GM19324 (cell line): ENCODE results near the gene EDN2.

Source experiments
- ATAC-seq: cut with Tn5 transposase; IDR thresholded peaks from one replicate; pipeline ENCODE4 v1.9.1; 2021; ENCODE audit warnings: mild to moderate bottlenecking, moderate library complexity; ENCODE audit not compliant: unreplicated experiment, low FRiP score

EDN2 gene

DNA sequence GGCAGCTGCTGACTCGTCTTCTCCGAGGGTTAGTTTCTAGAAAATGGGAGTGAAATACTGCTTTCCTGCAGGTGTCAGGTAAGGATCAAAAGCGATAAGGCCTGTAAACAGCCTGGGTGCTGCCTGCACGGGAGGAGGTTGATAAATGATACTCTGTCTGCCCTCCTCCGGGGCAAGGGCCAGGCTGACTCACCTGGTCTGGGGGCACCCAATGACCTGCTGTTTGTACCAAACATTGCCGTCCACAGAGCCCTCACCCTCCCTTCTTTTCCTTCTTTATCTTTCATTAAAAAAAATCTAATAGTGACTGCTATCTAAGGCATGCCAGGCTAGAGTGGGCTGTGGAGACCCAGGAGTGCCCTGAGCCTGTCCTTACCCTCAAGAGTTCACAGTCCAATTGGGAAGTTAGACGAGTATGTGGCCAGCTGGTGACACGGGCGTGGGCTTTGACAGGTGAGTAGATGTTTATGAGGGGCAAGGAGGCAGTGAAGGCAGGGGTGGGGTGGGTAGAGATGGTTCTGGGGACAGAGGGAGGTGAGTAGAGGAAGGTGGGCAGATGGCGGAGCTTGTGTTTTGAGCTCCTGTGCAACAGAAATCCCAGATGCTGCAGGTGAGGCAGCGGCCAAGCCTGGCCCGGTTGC, 16.2 kb downstream of the EDN2 start:
- no peak for ATAC-seq

DNA sequence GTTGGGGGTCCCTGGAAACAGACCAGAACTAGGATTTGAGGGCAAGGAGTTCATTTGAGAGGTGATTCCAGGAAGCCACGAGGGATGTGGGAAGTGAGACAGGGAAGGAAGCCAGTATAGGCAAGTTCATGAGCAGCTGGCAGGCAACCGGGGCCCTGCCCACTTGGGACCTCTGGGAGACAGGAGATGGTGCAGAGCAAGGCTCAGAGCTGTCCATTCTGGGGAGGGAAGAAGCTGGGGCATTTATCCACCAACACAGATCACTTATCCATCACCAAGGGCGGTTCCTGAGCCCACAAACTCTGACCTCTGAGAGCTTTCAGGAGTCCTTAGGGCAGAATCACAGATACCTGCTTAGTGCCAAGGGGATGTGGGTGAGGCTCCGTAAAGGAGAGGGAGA, 16.8 kb downstream of the EDN2 start:
- no peak for ATAC-seq

DNA sequence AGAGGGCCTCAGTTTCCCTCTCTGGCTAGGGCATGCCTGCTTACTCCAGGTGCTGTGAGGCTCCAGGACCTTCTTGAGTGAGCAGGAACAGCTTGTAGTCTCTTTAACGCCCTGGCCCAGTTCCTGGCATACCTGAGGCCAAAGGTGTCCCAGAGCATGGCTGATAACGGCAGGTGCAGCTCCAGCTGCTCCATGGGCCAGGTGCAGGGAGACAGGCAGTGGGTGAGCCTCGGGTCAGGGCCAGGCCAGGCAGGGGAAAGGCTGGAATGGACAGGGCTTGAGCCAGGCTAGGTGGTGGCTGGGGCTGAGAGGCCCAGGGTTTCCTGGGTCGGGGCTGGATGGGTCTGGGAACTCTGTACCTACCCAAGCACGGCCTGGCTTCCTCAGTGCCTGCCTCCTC, 18.3 kb downstream of the EDN2 start:
- ATAC-seq = no peak

GRCh38 chr1:41465741-41466140, 18.7 kb downstream of the EDN2 start:
- ATAC-seq = no peak

DNA sequence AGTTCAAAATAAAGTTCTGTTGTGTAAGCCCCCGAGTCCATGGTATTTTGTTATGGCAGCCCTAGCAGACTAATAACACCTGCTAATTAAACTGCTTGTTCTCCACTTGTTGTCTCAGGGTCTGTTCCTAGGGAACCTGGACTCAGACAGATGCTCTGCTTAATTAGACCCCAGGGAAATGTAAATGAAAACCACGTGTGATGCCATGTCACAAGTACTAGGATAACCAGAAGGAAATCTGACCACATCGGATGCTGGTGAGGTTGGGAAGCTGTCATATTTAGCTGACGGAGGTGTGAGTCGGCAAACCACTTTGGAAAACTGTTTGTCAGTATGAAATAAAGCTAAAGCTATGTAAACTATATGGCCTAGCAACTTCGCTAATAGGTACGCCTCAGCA, 19.6 kb downstream of the EDN2 start:
- ATAC-seq = no peak

DNA sequence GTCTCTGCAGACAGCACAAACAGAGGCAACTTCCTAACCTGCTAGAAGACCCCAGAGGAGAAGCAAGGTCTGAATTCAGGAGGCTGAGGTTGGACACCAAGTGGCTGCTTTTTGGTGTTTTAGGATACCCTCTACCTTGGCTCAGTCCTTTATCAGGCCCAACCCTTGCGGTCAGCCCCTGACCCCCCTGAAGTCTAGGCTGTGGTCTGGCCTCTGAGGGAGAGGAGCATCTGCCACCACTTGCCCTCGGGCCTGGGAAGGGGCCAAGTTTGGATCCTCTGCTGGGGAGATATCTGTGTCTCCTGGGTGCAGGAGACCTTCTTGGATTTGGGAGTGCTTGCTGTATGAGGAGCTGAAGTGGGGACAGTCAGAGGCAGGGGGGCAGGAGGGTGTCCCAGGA, 21.0 kb downstream of the EDN2 start:
- no peak for ATAC-seq

DNA sequence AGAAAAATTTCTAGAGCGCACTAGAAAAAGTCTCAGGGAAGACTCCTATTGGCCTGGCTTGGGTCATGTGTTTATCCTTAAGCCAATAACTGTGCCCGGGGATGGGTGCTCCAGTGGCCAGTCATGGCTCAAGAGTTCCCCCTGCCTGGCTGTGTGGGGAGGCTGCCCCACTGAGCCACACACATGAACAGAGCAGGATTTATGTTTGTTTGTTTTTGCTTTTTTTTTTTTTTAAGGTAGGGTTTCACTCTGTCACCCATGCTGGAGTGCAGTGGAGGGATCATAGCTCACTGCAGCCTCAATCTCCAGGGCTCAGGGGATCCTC, 21.8 kb downstream of the EDN2 start:
- ATAC-seq = no peak

GRCh38 chr1:41461790-41462679, 22.4 kb downstream of the EDN2 start:
- ATAC-seq = no peak

GRCh38 chr1:41456847-41457540, 27.5 kb downstream of the EDN2 start:
- ATAC-seq = no peak

DNA sequence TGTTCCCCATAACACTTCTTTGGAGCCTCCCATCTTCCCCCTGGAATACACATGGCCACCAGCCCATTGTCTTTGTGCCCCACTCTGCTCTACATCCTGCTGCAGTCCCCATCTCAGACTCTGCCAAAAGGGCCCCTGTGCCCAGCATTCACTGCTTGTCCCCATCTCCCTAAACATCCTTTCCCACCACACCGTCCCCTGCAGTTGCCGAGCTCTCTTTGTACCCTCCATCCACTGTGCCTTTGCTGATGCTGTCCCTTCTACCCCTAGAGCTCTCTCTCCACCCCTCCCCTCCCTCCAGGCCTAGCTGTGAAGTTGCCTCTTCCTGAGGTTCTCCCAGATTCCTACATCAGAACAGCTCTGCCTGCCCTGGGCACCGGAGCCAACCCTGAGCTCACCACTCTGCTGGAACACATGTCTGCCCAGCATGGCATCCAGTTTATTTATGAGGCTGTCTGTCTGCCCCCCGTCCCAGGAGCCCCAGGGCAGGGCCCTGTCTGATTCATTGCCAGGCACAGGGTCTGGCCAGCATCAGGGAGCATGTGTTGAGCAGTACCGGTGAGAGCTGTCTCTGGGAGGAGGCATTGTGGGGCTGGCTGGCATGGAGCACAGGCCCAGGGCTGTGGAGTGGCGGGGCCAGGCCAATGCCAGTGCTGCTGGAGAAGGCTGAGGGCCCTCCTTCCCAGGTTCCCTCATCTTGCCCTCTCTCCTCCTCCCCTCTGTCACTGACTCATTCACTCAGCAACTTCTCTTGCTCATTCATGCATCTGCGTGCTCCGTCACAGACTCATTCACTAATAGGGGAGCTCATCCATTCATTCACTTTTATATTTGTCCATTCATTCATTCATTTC, 28.8 kb downstream of the EDN2 start:
- no peak for ATAC-seq

DNA sequence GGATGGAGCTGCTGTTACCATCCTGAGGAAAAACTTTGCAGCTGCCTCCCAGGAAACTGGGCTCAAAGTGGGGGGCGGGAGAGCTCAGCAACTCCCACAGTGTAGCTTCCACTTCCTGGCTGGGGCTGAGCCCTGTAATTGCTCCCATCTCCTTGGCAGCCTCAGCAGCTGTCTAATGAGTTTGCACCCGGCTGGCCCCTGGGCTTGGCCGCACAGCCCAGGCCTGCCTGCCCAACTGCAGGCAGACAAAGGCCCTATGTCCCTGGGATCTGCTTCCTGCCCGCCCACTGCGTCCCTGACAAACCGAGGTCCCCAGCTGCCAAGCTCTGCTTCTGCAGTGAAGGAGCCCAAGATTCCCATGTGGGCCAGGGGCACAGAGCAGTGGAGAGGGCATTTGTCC, 30.1 kb downstream of the EDN2 start:
- no peak for ATAC-seq

DNA sequence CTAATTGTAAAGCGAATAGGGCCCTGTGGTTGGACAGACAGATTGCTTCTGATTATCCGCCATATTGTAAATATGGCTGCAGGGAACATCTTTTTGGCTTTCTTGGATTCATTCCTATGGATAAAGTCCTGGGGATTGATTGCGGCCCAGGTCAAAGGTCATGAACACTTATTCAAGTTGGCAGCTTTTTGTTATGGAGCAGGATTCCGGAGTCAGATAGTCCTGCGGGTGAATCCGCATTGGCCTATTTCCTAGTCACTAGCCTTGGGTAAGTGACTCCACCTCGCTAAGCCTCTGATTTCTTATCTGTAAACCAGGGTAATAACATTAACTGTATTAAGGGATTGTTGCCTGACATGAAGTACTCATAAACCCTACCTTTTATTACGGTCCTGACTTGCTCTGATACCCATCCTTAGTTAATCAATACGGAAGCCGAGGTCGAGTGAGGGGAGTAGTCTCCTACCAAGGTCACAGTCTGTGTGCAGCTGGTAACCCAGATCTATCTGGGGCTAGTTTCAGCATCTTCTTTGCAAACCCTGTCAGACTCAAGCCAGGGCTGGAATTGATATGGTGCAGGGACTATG, 31.7 kb downstream of the EDN2 start:
- no peak for ATAC-seq

GRCh38 chr1:41450747-41451285, 33.7 kb downstream of the EDN2 start:
- ATAC-seq = no peak

DNA sequence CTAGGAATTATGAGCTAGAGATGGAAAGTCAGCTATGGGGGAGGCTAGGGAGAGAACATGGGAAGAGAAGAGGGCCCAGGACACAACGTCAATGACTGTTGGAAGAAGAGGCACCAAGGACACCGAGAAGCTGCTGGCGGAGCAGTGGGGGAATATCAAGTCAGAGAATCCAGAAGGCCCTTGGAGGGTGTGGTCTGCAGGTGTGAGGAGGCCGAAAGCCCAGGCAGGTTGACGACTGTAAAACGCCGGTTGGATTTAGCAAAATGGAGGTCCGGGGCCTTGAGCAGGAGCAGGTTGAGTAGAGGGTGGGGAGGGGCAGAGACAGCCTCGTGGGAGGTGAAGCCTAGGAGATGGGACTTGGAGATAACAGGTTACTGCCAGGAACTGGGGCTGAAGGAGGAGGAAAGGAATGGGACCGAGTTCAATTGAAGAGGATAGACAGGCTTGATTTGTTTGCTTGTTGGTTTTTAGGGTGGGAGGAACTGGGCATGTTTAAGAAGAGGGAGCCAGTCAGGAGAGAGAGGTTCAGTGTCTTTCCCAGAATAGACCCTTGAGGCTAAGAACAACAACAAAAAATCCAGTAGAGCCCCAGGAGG, 35.1 kb downstream of the EDN2 start:
- ATAC-seq = no peak

DNA sequence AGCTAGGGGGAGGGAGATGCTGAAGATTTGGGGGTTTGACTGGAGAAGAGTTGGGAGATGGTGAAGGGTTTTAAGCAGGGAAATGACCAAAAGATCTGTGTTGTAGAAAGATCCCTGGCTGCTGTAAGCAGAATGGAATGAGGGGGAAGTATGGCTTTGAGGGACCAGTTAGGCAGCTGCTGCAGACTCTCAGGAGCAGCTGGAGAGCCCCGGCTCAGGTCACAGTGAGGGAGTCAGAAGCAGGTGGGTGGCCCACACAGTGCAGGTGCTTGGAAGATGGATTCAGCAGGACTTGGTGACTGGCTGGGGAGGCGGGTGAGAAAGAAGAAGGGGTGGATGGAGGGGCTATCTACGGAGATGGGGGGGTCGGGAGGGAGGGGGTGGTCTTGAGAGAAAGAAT, 35.7 kb downstream of the EDN2 start:
- no peak for ATAC-seq

DNA sequence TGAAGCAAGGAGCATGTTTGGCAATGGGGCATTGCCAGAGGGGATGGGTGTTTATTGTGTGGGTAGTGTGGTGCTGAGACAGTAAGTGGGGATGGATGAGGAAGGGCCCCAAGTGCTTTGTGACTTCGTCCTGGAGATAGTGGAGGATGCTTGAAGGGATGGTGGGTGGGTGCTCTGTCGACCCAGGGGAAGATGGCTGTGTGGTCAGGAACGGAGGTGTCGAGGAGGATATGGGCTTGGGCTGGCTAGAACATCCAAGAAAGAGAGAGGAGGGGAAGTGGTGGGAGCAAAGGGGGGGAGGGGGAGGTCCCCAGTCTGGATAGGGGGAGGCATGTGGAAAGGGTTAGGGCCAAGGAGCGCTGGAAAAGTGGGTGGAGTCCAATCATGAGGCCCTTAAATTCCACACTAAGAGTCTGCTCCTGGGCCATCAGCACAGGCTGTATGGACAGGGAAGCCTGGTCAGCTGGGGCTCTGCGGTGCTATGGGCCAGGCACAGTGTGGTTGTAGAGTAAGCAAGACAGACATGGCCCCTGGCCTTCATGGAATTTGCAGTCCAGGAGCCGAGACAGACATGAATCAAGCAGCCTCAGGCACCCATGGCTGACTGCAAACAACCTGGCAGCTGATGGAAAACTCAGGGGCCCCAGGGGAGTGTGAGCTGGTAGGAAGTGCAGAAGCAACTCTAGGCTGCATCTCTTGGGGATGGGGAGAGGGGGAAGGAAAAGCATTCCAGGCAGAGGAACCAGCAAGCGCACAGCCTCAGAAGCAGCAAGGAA, 36.3 kb downstream of the EDN2 start:
- ATAC-seq = no peak

- ATAC-seq = no peak
These were observed 37.5 kb downstream of the EDN2 start for GRCh38 chr1:41446851-41447610.

GRCh38 chr1:41444785-41445184, 39.7 kb downstream of the EDN2 start:
- no peak for ATAC-seq
